Activated CD4-positive, alpha-beta T cell treated with anti-CD3 and anti-CD28 coated beads, Interleukin-10, Interleukin-2, amounts not matched to agents 100 ng/mL and 50 ng/mL, durations not matched to agents 16 hours and 8 hours (primary cell): Measurements from ENCODE around the gene BFSP2.
A peak's percentile ranks its signal among the peaks of the same experiment; 100 is the strongest.
"Not testable (repeated sequence)": the region's sequence is repeated elsewhere in the genome, so short reads cannot be mapped to it uniquely, and the experiment has no call there.

Experiments
- DNase-seq: peaks from one replicate; pipeline ENCODE4 v3.0.0-alpha.2; 2020

The BFSP2 gene

GRCh38 chr3:133487920-133488540, 88.2 kb downstream of the BFSP2 start:
- DNase-seq = peak; percentile 53

- DNase-seq = no peak
These were observed 89.0 kb downstream of the BFSP2 start for GRCh38 chr3:133488785-133489367.

- no peak for DNase-seq
These were observed 89.7 kb downstream of the BFSP2 start for GRCh38 chr3:133489466-133490085.

GRCh38 chr3:133490468-133491351, 90.9 kb downstream of the BFSP2 start:
- peak; percentile 38 for DNase-seq

- no peak for DNase-seq
These were observed 91.7 kb downstream of the BFSP2 start for GRCh38 chr3:133491481-133492059.

GRCh38 chr3:133492159-133492741, 92.4 kb downstream of the BFSP2 start:
- DNase-seq = peak; percentile 10

- DNase-seq = no peak
These were observed 94.6 kb downstream of the BFSP2 start for GRCh38 chr3:133494469-133494868.

- not testable (repeated sequence) for DNase-seq
These were observed 102.7 kb downstream of the BFSP2 start for GRCh38 chr3:133502542-133502941.

GRCh38 chr3:133503409-133503808, 103.6 kb downstream of the BFSP2 start:
- DNase-seq = no peak

GRCh38 chr3:133504736-133505135, 104.9 kb downstream of the BFSP2 start:
- DNase-seq = no peak

- DNase-seq = no peak
These were observed 106.0 kb downstream of the BFSP2 start for GRCh38 chr3:133505813-133506212.

- peak; percentile 74 for DNase-seq
These were observed 106.5 kb downstream of the BFSP2 start for GRCh38 chr3:133506215-133506901.

- DNase-seq = no peak
These were observed 109.6 kb downstream of the BFSP2 start for GRCh38 chr3:133509488-133509887.

GRCh38 chr3:133512416-133513089, 112.7 kb downstream of the BFSP2 start:
- DNase-seq = no peak

GRCh38 chr3:133514418-133514817, 114.6 kb downstream of the BFSP2 start:
- DNase-seq = no peak

GRCh38 chr3:133515127-133515526, 115.3 kb downstream of the BFSP2 start:
- DNase-seq = no peak

- DNase-seq = no peak
These were observed 120.4 kb downstream of the BFSP2 start for GRCh38 chr3:133520286-133520685.

GRCh38 chr3:133520938-133521337, 121.1 kb downstream of the BFSP2 start:
- DNase-seq = not testable (repeated sequence)

GRCh38 chr3:133521946-133522345, 122.1 kb downstream of the BFSP2 start:
- no peak for DNase-seq

GRCh38 chr3:133523758-133524157, 123.9 kb downstream of the BFSP2 start:
- DNase-seq = not testable (repeated sequence)
